Type B pancreatic cell (in vitro differentiated cells): ENCODE results near the gene STXBP6. TPM values are rescaled to one million over a fixed set of nuclear protein-coding genes. Genes with fewer than 3 reads are reported as not detected.

Experiments used
- DNase-seq: peaks from one replicate; pipeline ENCODE4 v3.0.0; 2021; ENCODE audit warnings: mixed read lengths; ENCODE audit not compliant: unreplicated experiment; ENCODE audit errors: extremely low spot score
- H3K27ac Mint-ChIP-seq: 2 replicates; pipeline ENCODE4 v1.8.0; 2021; ENCODE audit warnings: mild to moderate bottlenecking, mixed read lengths
- H3K27me3 Mint-ChIP-seq: 2 replicates; pipeline ENCODE4 v1.8.0; 2021; ENCODE audit warnings: mixed read lengths
- H3K36me3 Mint-ChIP-seq: 2 replicates; pipeline ENCODE4 v1.8.0; 2021; ENCODE audit warnings: mixed read lengths
- H3K4me1 Mint-ChIP-seq: one replicate; pipeline ENCODE4 v1.8.0; 2021; ENCODE audit warnings: mixed read lengths; ENCODE audit not compliant: unreplicated experiment
- H3K4me3 Mint-ChIP-seq: 2 replicates; pipeline ENCODE4 v1.8.0; 2021; ENCODE audit warnings: mild to moderate bottlenecking, mixed read lengths
- H3K9me3 Mint-ChIP-seq: 2 replicates; pipeline ENCODE4 v1.8.0; 2021; ENCODE audit warnings: mixed read lengths
- total RNA-seq: library from RNA; stranded (reverse); gene quantifications from 2 replicates; pipeline ENCODE4 v1.2.1, GENCODE V29; 2021; ENCODE audit warnings: low replicate concordance
- TF ChIP-seq, protein P1 (sequence below): fragments of 200-600 bp; sonication (generic); conservative IDR thresholded peaks from 2 replicates; pipeline ENCODE4 v1.5.0; 2021; ENCODE audit warnings: antibody characterized with exemption, mild to moderate bottlenecking

The STXBP6 gene
- total RNA-seq, 1 donor from 2014 or later = 17.0 TPM

DNA sequence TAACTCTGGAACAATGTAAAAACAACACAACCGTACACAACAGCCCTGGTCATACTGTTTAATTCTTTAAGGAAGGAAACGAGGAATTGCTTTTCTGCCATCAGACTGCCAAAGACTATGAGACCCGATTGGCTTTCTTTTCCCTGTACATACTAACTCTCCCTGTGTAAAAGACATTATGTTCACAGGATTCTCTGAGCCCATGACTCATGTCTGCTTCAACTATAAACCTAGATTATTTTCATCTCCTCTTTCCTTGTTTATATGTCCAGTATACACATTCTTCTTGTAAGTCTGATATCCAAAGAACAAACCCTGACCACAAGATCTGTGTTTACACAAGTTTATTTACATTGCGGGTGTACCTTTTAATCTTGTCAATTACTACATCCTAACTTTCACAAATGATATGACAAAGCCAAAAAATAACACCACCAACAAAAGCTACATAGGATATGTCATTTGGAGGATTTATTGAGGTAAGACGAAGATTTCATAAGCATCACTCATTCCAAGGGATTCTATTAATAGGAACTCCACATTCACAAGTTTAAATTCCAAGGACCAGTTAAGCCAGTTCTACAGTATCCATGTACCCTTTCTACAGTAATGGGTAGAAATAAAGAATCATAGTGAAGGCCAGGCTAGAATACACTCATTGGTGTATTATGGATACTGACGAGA lies 67.3 kb downstream of the STXBP6 start:
- peak overlapping the region; percentile 49 for H3K27ac Mint-ChIP-seq
- H3K27me3 Mint-ChIP-seq = no peaks in the 10 kb centered on the region
- H3K9me3 Mint-ChIP-seq = peaks cover 7% of the 10 kb centered on the region
- no peak overlapping the region for H3K4me3 Mint-ChIP-seq
- H3K4me1 Mint-ChIP-seq = peaks cover 5% of the 10 kb centered on the region
- DNase-seq = no peak
- TF ChIP-seq, protein P1, sequence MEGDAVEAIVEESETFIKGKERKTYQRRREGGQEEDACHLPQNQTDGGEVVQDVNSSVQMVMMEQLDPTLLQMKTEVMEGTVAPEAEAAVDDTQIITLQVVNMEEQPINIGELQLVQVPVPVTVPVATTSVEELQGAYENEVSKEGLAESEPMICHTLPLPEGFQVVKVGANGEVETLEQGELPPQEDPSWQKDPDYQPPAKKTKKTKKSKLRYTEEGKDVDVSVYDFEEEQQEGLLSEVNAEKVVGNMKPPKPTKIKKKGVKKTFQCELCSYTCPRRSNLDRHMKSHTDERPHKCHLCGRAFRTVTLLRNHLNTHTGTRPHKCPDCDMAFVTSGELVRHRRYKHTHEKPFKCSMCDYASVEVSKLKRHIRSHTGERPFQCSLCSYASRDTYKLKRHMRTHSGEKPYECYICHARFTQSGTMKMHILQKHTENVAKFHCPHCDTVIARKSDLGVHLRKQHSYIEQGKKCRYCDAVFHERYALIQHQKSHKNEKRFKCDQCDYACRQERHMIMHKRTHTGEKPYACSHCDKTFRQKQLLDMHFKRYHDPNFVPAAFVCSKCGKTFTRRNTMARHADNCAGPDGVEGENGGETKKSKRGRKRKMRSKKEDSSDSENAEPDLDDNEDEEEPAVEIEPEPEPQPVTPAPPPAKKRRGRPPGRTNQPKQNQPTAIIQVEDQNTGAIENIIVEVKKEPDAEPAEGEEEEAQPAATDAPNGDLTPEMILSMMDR = no peak
- no peaks in the 10 kb centered on the region for H3K36me3 Mint-ChIP-seq

DNA sequence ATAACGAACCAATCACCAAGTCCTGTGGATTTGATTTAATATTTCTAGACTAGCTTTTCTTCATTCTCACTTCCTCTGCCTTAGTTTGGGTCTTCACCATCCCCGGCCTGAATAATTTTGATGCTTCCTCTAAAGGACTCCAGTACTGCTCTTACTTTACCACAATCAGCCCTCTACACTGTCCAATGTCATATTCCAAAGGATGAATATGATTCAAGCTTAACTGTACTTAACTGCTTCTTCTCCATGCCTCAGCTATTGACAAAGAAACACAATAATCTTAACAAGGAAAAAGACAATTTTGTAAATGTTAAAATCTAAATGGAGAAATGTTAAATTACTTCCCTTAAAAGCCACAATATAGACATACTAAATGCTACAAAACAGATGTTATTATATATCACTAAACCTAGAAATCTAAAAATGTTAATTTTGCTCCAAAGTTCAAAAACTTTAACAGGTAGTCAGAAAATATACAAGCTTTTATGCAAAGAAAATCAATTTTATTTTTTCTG lies 70.2 kb downstream of the STXBP6 start:
- no peak overlapping the region for H3K27ac Mint-ChIP-seq
- H3K9me3 Mint-ChIP-seq = peaks cover 7% of the 10 kb centered on the region
- DNase-seq = no peak
- H3K27me3 Mint-ChIP-seq = no peaks in the 10 kb centered on the region
- H3K4me1 Mint-ChIP-seq = peaks cover 5% of the 10 kb centered on the region
- H3K36me3 Mint-ChIP-seq = no peaks in the 10 kb centered on the region
- TF ChIP-seq, protein P1 = no peak
- no peak overlapping the region for H3K4me3 Mint-ChIP-seq

DNA sequence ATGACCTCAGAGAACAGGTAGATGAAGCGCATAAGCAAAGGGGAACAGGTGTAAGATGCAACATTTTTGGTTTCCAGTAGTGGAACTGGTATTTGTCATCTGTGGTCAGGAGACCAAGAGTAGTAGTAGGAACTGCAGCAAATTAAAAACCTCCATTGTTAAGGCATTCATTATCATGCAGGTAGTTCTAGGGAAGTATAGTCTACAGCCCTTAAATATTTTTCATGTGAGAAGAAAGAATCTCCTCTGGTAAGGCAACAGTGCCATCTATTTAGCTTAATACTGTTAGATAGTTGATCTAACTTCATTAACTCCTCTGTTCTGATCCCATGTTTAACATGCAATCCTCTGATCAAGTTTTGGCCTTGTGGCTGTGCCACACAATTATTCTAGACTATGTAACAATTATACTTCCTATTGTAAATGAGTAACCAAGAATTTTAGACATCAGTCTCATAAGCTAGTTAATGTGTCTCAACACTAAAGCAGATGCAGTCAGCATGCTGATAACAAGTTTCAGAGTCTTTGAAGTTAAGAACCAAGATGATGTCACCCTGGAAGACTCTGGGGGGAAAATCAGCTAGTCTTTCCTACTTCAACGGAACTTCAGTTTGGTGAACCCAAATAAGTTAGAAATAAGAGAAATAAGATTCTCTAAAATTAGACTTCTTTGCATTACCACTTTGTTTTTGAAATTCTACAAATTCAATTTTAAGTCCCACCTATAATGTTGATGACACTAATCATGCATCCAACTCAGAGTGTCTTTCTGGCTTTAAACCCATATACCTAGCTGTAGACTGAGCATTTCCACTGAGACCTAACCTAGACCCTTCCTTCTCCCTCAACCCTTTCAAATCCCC lies 70.9 kb downstream of the STXBP6 start:
- H3K27me3 Mint-ChIP-seq = no peaks in the 10 kb centered on the region

DNA sequence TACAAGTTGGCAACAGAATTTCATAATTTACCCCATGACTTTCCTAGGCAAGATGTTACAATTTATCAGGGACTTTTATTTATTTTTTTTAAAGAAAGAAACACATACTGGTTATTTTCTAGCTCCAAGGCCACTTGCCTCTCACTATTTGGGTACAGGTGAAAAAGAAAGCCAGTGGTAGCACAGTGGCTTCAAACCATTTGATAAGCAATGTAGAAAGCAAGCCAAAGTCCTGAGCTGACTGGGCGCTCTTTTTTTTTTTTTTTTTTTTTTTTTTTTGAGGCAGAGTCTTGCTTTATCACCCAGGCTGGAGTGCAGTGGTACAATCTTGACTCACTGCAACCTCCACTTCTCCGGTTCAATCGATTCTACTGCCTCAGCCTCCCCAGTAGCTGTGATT lies 73.3 kb downstream of the STXBP6 start:
- H3K4me3 Mint-ChIP-seq = no peak overlapping the region
- H3K9me3 Mint-ChIP-seq = no peaks in the 10 kb centered on the region
- no peak overlapping the region for H3K27ac Mint-ChIP-seq
- peaks cover 8% of the 10 kb centered on the region for H3K4me1 Mint-ChIP-seq
- TF ChIP-seq, protein P1 = no peak
- DNase-seq = no peak
- no peaks in the 10 kb centered on the region for H3K27me3 Mint-ChIP-seq
- no peaks in the 10 kb centered on the region for H3K36me3 Mint-ChIP-seq

More for the DNA sequence above, 70.9 kb downstream of the STXBP6 start:
- Mint-ChIP-seq H3K4me3 (no peak overlapping the region), H3K27ac (no peak overlapping the region), H3K4me1 (peaks cover 5% of the 10 kb centered on the region), H3K36me3 (no peaks in the 10 kb centered on the region), H3K9me3 (peaks cover 7% of the 10 kb centered on the region)
- TF ChIP-seq, protein P1 = no peak
- no peak for DNase-seq

DNA sequence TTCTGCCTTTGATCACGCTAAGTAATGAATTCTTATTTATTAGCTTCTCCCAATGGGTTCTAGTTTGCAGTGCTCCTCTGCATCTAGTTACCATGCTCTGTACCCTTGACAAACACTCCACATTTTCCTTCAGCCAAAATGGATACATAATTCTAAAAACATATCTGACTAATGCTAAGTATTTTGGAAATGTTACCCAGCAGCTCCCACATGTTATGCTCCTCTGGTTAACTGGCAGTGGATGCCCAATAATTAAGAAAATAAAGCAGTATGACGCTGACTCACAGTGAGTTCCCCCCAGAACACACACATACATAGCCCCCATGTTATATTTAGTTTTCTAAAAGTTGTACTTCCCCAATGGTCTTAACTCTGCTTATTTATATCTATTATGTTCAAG lies 74.6 kb downstream of the STXBP6 start:
- Mint-ChIP-seq H3K27me3 (no peaks in the 10 kb centered on the region), H3K27ac (no peak overlapping the region), H3K4me1 (peaks cover 20% of the 10 kb centered on the region), H3K36me3 (no peaks in the 10 kb centered on the region), H3K4me3 (no peak overlapping the region), H3K9me3 (no peaks in the 10 kb centered on the region)
- no peak for DNase-seq
- TF ChIP-seq, protein P1 = no peak
